HG03520 (cell line): ENCODE results near the gene LIPT1.
"Not testable (repeated sequence)": the region's sequence is repeated elsewhere in the genome, so short reads cannot be mapped to it uniquely, and the experiment has no call there.

ENCODE experiments used
- ATAC-seq: cut with Tn5 transposase; IDR thresholded peaks from one replicate; pipeline ENCODE4 v1.9.1; 2021; ENCODE audit warnings: mild to moderate bottlenecking, moderate library complexity; ENCODE audit not compliant: unreplicated experiment

The LIPT1 gene

DNA sequence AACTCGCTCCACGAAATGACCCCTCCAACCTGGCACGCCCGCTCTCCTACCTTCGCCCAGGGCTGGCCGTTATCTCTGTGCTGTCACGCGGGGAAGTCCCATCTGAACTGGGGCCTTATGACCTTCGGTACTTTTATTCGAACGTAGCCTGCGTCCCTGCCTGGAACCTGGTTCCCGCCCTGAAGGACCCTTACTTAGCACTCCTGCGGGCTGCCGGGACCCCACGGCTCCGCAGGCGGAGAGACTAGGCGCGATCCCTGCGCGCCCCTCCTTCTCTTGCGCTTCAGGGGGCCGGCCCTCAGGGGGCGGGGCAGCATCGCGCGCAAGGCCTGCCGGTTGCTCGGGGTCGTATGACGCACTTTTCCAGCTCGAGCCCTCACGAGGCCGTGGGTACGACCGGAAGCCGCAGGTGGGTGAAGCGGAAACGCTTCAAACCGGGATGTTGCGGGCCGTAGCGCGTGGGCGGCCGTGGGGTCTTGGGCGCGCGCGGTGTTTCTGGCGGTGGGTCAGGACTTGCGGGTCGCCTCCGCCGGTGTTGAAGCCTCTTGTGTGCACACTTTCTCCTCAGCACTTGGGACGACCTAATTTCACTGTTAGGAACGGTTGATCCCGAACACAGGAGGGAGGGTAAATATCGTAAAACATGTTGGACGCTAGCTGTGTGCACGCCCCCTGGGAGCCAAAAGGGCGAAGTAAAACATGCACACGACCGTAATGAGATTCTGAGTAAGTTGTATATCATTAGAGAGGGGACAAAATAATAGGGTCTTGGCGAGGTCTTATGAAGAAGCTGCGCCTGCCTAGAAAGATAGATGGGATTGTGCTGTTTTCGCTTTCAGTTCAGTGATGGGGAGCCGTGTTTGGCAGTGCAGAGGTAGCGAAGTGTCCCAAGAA is at the start of gene LIPT1, which contains the start of gene TSGA10:
LIPT1 (plus strand) TSS at position 325 of the 894 bp plus-strand sequence. CDS start 6,991 bp downstream, outside the sequence.
TSGA10 (minus strand) TSS at position 300 of the 894 bp plus-strand sequence. CDS start 45,503 bp downstream, outside the sequence.
- peak; percentile 95 for ATAC-seq

DNA sequence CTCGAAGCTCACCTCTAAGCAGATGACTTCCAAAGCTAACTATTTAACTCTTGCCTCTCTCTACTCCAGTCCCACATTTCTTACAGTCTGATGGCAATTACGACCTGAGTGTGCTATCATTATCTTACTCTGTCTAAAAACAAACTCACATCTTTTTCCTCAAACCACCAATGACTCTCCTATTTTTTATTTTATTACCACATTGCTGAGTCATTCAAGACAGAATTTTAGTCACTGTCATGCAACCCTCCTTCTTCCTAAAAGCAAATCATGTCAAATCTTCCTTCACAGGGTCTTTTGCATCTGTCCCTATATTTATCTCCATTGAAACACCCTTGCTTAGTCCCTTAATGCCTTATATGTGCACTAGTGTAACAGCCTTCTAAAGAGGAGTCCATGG is 47.9 kb upstream of the LIPT1 start:
- no peak for ATAC-seq

DNA sequence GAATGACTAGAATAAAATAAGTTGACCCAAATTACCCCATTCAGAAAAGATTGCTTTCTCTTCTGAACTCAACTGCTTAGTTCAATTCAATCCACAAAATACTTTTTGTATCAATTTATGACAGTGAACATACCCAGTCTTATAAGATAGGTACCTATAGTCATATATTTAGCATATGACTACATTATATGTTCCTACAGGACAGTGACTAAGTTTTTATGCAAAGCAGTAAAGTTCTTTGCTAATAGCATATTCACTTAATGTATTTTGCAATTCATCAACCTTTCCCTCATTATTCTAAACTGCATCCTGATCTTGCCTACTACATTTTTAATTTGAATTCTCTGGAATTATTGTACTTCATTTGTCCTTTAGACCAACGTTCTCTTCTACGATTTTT is 43.5 kb upstream of the LIPT1 start:
- ATAC-seq, result no peak

GRCh38 chr2:99111945-99112344 is 42.8 kb upstream of the LIPT1 start:
- ATAC-seq, result no peak

- no peak for ATAC-seq
These were observed 42.1 kb upstream of the LIPT1 start for GRCh38 chr2:99112617-99113016.

- ATAC-seq, result no peak
These were observed 26.8 kb upstream of the LIPT1 start for GRCh38 chr2:99127981-99128380.

DNA sequence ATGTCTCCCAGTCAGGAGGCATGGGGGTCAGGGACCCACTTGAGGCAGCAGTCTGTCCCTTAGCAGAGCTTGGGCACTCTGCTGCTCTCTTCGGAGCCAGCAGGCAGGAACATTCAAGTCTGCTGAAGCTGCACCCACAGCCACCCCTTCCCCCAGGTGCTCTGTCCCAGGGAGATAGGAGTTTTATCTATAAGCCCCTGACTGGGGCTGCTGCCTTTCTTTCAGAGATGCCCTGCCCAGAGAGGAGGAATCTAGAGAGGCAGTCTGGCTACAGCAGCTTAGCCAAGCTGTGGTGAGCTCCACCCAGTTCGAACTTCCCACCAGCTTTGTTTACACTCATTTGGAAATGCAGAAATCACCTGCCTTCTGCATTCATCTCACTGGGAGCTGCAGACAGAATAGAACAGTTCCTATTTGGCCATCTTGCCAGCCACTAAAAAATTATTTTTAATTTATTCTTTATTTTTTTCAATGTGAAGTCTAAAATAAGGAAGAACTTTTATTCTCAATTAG is 19.7 kb upstream of the LIPT1 start:
- ATAC-seq, result not testable (repeated sequence)

- no peak for ATAC-seq
These were observed 15.8 kb upstream of the LIPT1 start for GRCh38 chr2:99139003-99139402.

DNA sequence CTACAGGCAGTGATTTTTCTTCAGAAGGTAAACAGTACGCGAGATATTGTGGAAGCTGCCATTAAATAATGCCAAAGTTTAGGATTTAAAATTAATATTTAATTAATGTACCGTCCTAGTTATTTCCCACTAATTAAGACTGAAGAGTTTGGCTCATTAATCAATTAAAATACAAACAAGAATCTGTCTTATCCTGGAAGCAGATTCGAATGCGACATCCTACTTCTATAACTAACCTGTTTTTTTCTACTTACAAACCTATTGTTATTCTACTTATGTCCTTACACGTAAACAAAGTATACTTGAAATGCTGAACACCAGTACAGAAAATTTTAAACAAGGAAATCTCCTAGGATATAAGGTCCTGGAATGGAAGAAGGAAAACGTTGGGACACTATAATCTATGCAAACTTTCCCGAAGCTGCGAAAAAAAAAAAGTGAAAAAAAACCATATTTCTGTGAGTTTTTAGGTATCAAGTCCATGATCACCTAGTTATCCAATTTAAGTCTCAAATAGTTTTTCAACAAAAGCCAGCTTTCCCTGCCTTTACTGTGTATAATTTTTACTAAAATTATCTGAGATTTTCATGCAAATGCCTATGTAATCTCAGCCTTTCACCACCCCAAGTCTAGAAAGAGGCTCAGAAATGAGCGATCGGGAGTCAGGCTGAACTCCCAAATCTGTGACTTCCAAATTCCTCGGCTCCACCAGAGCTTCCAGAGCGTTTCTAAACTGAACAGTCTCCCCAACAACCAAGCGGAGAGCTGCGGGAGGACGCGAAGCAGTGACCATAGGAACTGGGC is 14.5 kb upstream of the LIPT1 start:
- ATAC-seq, result no peak

GRCh38 chr2:99140860-99141109 is 14.0 kb upstream of the LIPT1 start:
- peak; percentile 11 for ATAC-seq

DNA sequence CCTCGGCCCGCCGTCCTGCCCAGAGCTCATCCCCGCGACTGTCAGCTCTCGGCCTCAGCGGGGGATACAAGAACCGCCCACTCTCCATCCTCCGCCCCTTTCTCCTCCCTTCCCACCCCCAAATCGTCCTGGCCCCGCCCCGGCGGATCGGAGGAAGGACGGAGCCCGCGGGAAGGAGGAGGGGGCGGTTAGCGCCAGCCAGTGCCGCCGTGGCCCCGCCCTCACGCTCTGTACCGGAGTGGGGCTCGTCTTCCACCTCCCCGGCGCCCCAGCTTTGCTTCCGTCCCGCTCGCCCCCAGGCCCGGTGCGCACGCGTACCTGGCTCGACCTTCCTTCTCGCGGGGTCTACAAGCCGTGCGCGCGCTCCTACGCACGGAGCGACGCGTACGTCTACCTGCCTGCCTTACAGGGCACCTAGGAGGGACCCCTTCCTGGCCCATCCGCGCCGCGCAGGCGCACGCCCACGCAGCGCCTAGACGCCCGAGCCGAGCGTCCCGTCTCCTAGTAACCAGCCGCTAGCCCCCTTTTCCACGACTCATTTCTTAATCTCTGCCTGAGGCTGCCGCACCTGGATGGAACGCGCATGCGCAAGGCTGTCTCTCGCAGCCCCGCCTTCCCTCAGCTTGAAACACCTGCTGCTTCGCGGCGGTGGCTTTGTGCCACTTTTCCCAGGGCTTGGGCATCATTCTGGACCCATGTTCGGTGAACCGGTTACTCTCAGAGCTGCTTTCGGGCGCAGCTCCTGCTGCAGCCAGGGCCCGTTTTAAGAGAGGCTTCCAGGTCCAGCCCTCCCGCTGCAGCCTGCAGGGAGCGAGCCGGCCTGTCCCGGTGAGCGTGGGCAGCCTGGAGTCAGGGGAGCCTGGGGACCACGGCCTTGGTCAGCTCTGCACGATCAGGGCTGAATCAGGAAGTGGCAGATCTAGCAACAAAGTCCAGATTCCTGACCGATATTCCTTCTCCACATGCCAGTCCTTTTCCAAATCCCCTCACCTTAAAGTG is 13.4 kb upstream of the LIPT1 start, which contains the start of gene C2orf15:
C2orf15 (plus strand) TSS at position 598 of the 999 bp plus-strand sequence. CDS start 8,852 bp downstream, outside the sequence.
- peak; percentile 87 for ATAC-seq

- no peak for ATAC-seq
These were observed 4.1 kb upstream of the LIPT1 start for GRCh38 chr2:99150706-99151105.

DNA sequence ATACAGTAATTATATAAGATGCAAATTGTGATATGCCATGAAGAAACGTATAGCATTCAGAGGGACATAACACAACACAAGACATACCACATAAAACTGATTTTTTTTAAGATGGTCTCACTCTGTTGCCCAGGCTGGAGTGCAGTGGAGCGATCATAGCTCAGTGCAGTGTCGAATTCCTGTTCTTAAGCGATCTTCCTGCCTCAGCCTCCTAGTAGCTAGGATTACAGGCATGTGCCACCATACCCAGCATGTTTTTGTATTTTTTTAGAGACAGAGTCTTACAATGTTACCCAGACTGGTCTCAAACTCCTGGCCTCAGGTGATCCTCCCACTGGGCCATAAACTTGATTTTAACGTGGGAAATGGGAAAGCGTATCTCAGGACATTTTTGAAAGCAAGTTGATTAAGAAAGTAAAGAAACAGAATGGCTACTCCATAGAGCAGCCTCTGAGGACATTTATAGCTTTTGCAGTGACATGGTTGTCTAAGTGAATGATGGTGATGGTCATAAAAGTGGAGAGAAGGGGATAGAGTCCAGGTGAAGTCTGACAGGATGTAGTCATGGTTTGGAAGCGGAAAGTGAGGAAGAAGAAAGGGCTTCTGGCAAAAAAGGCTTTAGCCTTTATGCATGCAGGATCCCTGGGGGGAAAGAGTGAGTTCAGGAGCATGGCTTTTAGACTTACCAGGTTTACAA is 2.4 kb upstream of the LIPT1 start:
- ATAC-seq, result no peak

DNA sequence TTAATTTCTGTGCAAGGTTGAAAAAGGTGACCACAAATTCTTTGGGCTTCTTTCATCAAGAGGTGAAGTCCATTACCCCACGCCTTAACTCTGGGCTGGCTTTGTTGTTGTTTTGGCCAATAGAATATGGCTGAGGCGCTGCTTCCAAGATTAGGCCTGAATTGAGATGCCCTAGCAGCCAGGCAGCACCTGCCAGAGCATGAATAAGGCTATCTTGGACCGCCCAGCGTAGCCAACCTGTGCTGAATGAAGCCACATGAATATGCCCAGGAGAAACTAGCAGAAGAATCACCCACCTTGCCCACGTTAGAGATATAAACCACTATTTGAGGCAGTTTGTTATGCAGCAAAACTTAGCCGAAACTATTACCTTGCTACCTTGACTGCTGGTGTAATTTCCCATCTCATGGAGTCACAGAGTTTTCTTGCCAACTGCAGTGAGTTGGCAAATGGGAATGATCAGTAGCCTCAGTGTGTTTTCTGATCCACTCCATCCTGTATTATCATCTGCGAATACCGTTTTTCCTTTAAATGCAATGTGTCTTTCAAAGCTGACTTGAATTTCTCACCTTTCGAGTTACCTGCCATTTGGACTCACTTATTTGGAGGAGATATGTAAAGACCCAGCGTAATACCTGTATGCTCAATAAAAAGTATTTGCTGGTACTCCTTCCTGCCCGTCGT is 704 bp upstream of the LIPT1 start:
- ATAC-seq, result no peak

DNA sequence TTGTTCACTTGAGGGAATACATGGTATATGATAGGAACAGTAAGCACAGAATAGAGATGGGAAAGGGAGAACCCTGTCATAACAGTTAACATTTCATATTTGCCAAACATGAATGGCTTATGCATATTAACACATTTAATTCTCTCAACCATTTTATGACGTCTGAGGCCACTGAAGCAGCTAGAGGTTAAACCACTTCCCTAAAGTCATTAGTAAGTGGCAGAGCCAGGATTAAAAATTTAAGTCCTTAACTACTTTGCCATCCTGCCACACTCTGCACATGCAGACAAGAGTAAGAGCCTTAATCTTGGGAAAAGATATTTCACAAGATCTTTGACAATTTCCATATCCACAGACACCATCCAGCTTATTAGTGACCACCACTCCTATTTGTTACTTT is 2.1 kb downstream of the LIPT1 start:
- no peak for ATAC-seq

DNA sequence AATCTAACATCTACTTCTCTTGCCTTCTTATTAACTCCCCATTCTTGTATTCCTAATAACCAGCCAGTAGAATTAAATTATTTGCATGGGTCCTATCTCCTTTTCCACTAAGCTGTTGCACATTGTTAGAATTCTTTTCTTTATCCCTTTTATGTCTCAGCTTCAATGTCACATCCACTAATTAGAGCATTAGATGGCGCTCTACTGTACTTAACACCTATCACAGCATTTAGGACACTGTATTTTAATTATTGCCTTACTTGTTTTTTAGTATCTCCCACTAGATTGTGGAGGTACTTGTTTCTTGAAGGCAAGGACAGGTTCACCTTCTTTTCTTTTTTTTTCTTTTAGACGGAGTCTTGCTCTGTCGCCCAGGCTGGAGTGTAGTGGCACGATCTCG is 3.8 kb downstream of the LIPT1 start:
- no peak for ATAC-seq

GRCh38 chr2:99159594-99159993 is 4.8 kb downstream of the LIPT1 start:
- no peak for ATAC-seq

DNA sequence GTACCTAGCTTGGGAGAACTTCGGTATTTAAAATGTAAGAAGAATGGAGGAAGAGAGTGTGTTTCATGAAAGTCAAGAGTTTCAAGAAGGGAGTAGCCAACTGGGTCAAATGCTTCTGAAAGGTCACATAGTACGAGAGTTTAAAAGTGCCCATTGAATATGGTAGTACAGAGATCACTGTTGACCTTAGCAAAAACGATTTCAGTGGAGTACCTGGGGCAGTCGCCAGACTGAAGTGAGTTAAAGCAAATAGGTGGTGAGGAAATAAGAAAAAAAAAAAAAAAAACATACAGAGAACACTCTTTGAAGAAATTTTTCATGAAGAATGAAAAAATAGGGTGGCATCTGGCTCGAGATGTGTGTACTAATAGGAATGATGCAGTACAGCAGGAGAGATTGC is 11.5 kb downstream of the LIPT1 start:
- ATAC-seq, result no peak

DNA sequence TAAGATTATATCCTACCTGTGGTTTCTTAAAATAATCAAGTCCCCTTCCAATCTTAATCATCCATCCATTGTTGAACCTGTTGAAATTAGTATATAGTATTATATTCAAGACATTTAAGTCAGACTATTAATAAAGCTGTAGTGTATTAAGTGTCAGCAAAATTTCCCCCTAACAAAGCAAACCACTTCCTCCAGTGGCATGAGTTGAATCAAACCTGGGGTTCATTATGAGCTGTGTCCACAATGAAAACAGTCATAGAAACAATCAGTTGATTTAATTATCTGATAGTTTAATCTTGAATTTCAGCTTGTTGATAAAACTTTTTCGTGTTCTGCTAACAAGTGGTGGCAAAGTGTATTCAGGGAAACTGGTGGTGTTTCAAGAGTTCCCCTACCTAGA is 14.8 kb downstream of the LIPT1 start:
- no peak for ATAC-seq
